GM15510 (cell line): ENCODE measurements around the gene MACROD2.

ENCODE experiments used
- POLR2A ChIP-seq: IDR thresholded peaks from 3 replicates; pipeline ENCODE4 v1.6.1; 2011; ENCODE audit warnings: borderline replicate concordance; ENCODE audit not compliant: insufficient read length; ENCODE audit errors: extremely low read depth

MACROD2 gene

GRCh38 chr20:14510341-14510740 is 515.0 kb downstream of the MACROD2 start:
- TF ChIP-seq POLR2A, result no peak

DNA sequence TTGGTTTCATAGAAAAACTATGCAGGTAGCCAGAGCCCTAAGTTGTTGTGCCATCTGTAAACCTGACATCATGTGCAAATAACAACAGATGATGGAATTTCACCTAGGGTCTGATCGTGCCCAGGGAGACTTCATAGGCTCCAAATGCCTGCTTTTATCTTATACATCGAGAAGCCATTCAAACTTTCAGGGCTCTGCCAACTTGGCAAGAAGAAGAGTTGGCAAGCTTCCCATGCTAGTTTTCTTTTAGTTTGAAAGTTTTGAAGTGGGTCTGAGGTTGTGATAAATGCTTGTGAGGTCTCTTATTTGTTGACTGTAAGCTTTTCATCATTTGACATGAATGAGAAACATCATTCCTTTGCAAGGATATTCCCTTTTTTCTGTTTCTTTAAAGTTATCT is 517.5 kb downstream of the MACROD2 start:
- no peak for TF ChIP-seq POLR2A

GRCh38 chr20:14518648-14519047 is 523.3 kb downstream of the MACROD2 start:
- TF ChIP-seq POLR2A, result no peak

DNA sequence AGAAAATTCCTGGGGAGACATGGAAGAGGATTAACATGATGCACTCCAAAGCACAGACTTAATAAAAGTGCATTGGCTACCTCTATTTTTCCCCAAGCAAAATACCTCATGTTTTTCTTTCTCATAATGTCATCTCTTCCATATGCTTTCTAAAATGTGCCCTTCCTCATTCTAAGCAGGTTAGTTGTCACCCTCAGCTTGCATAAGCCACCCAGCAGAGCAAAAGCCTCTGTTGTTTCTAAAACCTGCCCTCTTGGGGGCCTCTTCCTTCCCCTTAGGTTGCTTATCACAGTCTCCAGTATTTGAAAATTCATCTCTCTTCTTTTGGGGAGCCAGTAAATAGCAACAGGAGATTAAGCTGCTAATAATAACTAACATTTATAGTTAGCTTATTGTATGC is 525.7 kb downstream of the MACROD2 start:
- no peak for TF ChIP-seq POLR2A

DNA sequence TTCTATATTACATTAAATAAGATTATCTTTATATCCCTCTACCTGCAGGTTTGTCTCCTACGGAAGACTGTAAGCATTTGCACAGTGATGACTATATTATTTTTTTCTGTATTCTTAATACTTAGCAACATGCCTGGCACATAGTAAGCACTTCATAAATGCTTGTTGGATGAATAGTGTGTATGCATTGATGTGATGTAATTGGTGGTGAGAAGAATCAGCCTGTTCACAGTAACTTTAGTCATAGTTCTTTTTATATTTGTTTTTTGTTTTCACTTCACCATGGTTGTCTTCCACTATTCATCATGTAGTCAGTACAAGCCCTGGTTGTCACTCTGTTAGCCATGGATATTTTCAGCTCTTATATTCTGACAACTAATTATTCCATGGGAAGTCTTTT is 526.1 kb downstream of the MACROD2 start:
- no peak for TF ChIP-seq POLR2A

DNA sequence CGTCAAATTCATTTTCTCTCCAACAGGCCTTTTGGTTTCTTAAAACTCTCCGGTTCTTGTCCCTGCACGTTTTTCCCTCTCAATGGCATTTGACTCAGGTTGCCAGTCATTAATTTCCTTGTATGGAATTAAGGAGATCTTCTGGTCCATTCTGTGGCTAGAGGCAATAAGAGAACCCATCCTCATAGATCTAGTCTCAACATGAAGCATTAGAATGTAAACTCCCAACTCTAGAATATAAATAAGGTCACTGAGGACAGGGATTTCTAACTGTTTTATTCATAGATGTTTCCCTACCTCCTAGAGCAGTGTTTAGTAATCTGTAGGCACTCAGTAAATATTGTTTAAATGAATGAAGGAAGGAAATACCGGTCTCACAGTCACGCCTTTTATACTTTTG is 527.3 kb downstream of the MACROD2 start:
- TF ChIP-seq POLR2A, result no peak

DNA sequence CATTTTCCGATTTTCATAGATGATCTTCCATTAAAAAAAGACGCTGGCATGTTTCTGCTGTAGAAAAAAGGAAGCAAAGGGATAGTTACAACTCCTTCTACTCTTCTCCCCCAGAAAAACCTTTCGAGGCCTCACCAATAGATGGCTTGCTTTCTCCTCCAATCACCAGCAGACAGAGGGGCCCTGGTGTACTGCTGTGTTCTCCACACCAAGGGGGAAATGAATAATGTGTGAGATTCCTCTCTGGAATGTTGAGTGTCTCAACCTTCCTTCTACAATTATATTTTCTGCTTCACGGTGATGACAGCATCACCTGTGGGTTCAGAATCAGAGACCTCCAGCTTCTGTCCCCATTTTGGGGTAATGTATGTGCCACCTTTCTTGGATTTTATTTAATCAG is 527.8 kb downstream of the MACROD2 start:
- no peak for TF ChIP-seq POLR2A

GRCh38 chr20:14525426-14525825 is 530.1 kb downstream of the MACROD2 start:
- no peak for TF ChIP-seq POLR2A

- no peak for TF ChIP-seq POLR2A
These were observed 531.6 kb downstream of the MACROD2 start for GRCh38 chr20:14526891-14527290.

- TF ChIP-seq POLR2A, result no peak
These were observed 536.5 kb downstream of the MACROD2 start for GRCh38 chr20:14531786-14532185.

DNA sequence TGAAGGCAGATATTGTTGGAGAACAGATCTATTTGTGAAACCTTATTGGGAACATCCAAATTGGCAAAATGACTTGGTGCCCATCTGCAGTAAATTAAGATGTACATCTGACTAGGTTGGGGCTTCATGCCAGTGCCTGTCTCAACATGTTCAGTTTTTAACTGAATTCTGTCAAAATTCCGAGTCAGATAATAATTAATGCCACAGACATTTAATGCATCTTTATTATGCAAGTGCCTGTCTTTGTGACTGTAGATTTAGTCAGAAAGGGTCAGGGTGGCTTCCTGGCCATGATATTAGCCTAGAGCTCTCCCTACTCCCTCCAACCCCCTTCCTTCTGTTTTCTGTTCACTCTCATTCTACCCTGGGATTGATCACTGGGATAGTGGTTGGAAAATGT is 541.4 kb downstream of the MACROD2 start:
- TF ChIP-seq POLR2A, result no peak

- TF ChIP-seq POLR2A, result no peak
These were observed 543.1 kb downstream of the MACROD2 start for GRCh38 chr20:14538433-14538832.

DNA sequence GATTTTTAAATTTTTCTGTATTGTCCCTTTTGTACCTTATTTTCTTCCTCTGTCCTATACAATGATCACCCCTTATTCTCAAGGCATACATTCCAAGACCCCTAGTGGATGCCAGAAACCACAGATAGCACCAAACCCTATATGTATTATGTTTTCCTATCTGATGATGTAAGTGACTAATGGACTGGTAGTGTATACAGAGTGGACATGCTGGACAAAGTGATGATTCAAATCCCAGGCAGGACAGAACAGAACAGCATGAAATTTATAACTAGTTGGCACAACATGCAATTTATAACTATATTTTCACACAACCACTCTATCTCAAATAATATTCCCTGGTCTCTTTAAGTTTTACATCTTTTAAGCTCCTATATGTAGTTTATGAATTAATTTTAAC is 547.7 kb downstream of the MACROD2 start:
- no peak for TF ChIP-seq POLR2A

DNA sequence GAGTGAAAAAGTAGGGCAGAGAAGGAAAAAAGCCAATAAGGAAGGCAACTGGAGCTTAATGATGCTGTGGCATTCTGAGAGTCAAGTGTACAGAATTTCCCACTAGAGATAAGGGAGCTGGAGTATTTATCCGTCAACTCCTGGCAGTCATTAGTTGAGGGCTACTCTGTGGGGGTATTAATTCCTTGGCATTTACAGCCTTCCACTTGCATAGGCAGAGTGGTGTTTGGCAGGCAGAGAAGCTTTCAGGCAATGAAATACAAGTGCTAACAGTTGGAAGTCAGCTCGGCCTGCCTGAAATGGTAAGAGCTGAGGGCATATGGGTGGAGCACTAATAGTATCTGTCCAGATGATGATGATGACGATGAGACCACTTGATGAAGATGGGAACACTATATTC is 549.4 kb downstream of the MACROD2 start:
- no peak for TF ChIP-seq POLR2A

- TF ChIP-seq POLR2A, result no peak
These were observed 555.3 kb downstream of the MACROD2 start for GRCh38 chr20:14550655-14551054.

GRCh38 chr20:14553774-14554534 is 558.6 kb downstream of the MACROD2 start:
- no peak for TF ChIP-seq POLR2A

DNA sequence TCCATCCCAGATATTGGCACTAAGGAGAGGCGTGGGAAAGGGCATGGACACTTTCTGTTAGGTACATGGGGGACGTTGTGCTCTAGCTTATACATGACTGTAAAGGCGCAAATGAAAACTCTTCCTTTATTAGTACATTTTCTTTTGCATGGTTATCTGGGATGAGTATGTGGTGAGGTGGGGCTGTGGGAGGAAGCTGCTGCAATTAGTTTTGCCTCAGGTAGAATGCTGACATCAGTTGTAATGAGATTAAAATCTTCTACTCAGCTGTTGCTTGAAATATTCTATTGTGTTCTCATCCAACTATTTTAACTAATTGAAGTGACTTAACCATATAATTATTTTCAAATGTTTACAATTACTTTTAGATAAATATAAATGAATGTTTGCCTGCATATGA is 560.4 kb downstream of the MACROD2 start:
- TF ChIP-seq POLR2A, result no peak
